GM18526 (cell line): ENCODE measurements around the gene RAMACL.

Source experiments
- POLR2A ChIP-seq: IDR thresholded peaks from 3 replicates; pipeline ENCODE4 v1.6.1; 2011; ENCODE audit not compliant: insufficient read length; ENCODE audit errors: extremely low read depth

The RAMACL gene

DNA sequence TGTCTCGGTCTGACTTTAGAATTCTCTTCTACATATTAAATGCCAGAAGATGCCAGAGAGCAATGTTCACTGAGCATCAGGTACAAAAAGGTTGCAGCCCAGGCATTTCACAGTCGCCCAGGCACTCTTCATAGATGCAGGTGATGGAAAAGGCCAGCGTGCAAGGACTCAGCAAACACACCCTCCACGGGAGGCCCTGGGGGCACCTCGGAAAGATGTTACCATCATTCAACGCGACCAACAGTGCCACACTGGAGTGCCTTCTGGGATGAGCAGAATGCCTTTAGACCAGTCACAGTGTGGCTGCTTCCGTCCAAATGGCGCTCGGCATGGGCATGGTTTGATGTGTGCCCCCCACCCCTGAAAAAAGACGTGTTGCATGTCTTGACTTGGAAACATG lies 4.5 kb upstream of the RAMACL start:
- TF ChIP-seq POLR2A, result no peak

DNA sequence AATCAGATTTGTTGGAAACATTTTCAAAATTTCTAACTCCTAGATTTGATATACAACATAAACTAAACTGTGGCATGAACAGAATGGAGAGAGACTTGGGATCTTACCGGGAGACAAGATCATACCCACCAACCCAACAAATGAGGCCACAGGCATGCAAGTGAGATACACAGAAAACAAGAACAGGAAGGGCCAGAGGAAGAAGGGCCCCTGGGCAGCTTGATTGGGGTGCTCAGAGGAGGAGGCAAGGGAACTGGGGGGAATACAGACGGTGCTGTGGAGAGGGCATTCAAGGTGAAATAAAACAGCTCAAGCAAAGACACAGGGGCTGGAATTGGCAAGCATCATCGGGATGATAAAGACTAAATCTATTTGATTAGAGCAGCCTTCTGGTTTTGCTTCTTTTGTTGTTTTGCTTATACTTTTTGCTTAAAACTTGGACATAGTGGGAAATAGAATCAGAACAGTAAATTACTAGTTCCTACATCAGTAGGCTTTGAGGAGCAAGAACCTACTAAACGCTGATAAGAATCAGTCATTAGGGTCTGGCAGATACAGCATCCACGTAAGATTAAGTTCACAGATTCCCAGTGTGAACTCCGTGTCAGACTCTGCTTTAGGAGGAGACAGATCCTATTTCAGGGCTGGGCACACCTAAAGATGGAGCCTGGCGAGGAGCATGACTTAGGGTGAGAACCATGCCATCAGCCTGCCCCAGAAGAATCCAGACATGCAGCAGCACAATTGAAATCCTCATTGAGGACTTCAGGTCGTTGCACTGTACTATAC lies 3.5 kb upstream of the RAMACL start:
- no peak for TF ChIP-seq POLR2A

DNA sequence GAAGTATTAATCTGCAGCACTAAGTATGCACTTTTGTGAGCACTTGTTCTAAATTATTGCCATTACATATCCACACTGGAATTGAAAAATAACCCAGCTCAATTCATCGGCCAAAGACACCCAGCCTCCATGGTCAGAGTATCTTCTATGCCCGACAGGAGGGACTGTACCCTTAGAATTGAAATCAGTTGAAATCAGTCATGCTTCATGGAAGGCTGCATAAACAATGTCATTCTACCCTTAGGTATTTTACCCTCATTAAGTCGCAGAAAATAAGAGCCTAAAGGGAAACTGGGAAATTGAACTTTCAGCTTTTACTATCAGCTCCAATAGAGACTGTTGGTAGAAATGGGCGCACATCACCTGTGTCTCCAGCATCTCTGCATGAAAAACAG lies 2.9 kb upstream of the RAMACL start:
- TF ChIP-seq POLR2A, result no peak

DNA sequence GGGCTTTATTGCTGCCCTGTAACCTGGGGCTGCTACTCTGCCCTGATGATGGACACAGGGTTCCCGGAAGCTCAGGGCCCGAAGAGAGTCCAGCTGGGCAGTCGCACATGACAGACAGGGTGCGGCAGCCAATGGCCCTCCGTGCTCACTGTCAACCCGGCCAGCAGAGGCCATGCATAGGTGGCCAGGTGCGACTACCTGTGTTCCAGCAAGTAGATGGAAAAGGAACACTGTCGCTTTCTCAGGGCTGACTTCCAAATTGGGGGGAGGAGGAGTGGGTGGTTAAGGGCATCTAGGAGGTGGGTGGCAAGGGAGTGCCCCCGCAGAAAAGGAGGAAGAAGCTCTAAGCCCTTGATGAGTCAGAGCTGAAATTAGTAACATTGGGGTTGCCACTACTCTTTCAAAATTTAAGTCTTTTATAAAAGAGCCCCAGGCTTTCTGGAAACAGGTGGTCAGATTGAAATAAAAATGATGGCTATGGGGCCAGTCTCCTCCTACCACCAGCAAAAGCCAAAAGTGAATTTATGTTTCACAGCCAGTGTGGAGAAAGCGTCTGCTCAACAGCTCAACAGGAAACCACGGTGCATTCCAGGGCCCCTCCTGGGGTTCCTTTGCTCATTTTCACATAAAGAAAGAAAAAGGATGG lies 2.3 kb upstream of the RAMACL start:
- TF ChIP-seq POLR2A, result no peak

DNA sequence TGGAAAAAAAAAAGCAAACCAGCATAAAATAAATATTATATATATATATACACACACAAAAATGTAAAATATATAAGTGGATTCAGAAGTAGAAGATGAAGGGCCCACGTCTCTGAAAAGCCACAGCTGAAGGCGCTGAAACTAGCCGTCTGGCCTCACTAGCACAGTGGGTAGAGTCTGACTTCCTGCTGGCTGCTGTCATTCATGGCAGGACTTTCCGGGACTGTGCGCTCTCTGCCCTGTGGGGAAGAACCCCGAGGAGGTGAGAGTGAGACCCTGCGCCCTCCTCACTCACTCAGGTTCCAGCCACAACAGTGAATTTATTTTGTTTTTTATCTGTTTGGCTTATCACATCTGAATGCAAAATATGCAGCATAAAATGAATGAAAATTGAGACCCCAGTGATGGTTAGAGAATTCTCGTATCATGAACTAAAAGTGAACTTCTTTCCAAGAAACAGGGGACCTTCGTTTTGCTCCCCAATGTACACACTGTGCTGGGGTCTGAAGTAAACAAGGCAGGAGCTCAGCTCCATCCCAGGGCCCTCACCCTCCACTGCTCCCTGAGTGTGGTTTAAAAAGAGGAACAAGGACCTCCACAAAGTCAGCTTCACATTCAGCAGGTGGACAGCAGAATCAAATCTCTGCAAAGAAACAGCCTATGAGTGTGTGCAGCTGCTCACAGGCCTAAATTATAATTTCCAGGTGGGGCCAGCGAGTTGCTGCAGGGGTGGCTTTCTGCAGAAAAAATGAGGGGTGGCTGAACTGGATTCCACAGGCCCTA lies 1.3 kb upstream of the RAMACL start:
- TF ChIP-seq POLR2A, result no peak

DNA sequence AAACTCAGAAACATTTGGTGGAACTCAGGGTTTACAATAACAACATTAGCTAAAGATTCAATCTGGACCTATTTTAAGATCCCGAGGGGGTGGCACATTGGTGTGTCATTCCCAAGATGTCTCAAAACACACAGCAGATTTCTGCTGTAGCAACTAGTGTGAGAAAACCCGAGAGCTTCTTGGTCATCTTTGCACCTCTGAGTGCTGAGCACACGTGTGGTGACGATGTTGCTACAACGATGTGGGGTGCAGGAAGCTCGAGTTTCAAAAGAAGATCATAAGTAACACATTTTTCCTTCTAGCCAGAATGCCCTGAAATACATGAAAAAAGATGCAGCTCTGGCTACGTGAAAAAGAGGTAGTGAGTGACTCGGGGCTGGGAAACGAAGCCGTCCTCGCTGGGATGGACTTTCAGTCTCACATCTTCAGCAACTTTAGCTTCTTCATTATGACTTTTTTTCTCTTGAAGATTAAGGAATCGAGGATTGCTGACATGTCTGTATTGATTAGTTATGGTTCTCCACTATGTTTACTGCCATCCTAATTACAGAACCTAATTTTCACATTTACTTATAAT lies 1.5 kb downstream of the RAMACL start:
- TF ChIP-seq POLR2A, result no peak

DNA sequence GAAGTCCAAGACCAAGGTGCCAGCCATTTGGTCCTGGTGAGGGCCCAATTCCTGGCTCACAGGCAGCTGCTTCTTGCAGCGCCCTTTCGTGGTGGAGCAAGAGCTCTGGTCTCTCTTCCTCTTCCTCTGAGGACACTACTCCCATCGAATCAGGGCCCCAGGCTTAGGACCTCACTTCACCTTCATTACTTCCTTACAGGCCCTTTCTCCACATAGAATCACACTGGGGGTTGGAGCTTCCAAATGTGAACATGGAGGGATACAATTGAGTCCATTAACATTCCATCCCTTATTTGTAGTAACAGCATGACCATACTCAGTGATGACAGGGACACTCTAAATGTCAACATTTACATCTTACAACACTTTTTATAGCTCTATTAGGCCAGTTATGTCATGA lies 2.3 kb downstream of the RAMACL start:
- no peak for TF ChIP-seq POLR2A

DNA sequence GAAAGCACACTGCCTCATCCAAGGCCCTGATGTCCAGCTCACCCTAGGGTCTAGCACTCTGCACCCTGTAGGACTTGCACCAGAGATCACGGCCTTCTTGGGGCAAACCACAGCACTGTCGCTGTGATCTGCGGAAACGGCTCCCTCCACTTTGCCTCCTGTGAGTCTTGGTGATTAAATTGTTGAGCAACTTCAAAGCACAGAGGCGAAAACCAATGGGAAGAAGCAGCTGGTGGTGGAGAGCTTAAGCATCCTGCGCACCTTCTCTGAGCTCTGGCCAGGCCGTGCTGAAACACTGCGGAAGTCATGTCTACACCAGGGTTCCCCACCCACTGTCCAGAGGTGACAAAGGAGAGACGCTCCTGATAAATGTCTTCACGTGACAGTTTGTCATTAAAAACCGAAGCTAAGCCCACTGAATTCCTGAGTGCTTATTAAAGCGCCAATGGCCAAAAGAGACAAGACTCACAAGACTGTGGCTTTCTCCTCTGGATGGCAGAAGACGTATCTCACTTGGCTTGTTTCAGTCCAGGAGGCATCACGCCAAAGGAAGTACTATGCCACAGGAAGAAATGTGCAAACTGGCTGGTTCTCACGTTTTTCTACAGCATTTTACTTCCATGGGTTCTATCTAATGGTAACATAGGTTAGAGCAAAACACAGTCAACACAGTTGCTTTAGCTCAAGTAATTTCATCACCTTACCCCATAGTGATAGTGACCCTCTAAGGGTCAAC lies 3.1 kb downstream of the RAMACL start:
- no peak for TF ChIP-seq POLR2A

DNA sequence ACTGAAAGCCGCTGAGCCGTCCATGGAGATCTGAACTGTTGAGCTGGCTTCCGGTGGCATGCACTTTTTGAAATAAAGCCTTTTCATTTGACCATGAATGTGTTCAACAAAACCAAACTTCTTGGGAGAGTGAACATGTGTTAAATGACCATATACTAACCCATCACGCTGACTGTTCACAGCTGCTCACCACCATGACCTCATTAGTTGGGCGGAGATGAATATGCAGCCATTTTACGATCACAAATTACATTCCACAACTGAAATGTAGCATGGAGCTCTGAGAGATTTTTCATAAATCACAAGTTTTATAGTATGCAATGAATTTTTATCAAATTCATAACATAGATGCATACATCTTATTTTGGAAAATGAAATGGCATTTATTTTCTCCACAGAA lies 4.2 kb downstream of the RAMACL start:
- no peak for TF ChIP-seq POLR2A

DNA sequence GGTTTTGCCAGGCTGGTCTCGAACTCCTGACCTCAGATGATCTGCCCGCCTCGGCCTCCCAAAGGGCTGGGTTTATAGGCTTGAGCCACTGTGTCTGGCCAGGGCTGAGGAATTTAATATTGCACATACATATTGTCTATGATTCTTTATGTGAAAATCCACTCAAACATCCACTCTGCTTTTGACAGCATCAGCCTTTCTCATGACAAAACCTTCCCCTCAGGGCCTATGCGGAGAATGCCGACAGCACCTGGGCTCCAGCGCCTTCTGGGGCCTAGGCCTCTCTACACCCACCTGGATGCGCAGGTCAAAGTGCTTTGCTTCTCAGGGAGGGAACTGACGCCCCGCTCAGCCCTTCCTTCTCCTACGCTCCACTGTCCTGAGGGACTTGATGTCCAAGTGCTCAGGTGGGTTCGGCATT lies 5.4 kb downstream of the RAMACL start:
- no peak for TF ChIP-seq POLR2A

DNA sequence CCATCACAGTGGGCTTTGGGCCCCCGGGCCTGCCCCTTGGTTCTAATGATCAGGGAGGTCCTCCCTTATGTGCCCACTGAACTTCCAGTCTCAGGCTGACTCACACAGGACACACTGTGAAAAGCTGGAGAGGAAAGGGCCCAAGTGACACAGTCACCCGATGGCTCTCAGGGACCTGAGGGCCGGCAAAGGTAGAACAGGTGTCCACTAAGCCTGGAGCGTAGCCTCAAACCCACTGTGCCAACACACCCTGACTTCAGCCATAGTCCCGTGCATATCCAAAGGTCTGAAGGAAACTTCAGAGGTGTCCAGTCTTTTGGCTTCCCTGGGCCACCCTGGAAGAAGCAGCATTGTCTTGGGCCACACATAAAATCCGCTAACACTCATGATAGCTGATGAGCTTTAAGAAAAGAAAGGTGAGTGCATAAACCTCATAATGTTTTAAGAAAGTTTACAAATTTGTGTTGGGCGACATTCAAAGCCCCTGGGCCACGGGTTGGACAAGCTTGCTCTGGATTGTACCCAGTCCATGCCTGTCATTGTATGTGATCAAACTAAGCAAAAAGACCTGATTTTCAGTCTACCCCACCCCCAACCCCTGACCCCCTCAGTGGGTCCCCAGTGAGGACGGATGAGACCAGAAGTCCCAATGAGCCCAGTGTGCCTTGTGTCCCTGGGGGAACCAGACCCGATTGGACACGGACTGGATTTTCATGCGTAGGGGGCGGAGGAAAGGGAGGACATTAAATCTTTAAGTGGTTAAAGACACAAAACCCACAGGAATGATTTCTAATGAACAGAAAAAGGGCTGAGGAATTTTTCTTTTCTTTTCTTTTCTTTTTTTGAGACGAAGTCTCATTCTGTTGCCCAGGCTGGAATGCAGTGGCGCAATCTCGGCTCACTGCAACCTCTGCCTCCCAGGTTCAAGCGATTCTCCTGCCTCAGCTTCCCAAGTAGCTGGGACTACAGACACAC lies 6.1 kb downstream of the RAMACL start:
- no peak for TF ChIP-seq POLR2A

DNA sequence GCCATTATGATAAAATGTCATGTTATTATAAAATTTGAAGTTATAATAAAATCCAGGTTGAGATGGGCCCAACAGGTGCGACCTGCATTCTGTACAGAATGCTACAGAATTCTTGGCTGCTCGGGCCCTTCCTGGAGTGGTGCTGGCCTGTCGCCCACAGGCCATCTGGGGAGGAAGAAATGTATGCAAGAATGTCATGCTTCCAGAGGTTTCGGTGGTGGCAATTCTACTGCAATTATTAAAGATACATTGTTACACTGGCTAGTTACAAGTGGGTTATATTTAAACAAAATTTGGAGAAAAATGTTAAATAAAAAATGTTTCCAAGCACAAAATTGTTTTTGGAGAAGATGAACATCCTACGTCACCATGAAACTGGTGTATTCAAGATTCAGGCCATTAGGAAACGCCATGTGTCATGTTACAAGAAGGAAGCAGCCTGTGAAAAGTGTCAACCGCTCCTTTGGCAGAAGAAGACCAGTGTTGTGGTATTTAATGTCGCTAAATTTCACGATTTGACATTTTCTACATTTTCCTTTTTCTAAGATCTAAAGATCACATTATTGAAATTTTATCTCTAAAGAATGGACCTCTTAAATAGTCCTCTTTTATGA lies 7.1 kb downstream of the RAMACL start:
- TF ChIP-seq POLR2A, result no peak

DNA sequence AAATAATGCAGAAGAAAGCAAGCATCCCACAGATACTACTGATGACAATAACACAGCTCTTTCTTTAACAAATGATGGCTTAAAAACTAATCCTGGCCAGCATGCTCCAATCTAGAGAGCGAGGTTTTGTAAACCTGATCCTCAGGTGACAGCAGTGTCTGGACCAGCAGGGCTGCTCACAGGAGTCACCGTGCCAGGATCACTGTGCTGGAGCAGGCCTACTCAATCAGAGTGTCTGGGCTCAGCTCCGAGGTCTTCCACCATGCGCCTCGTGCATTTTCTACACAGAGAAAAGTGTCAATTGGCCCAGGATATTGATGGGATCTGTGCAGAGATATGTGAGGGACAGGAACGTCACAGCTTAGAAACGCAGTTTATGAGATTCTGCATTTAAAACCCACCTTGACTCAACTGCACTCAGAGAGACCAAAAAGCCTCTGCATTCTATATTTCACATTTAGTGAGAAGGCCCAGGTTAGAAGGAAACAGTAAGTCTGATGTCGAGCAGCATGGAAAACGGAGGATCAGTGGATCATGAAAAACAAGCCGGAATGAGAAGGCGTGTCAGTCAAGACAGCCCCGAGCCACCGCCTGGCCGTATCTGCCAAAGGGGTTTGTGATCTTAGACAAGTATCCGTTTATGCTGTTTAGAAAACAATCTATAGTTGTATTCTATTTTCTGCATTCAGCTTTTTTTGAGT lies 7.8 kb downstream of the RAMACL start:
- TF ChIP-seq POLR2A, result no peak
